DND-41 (cell line): ENCODE measurements around the gene KLF14.

ENCODE experiments used
- ATAC-seq: fragments of 200-7000 bp; cut with Tn5 transposase; 3 replicates; pipeline ENCODE4 v1.9.1; 2021; ENCODE audit warnings: low read depth; ENCODE audit not compliant: insufficient read depth
- DNase-seq: peaks from one replicate; pipeline ENCODE4 v3.0.0-alpha.2; 2020
- H2AFZ ChIP-seq: 2 replicates; pipeline ENCODE4 v1.6.0; 2012; ENCODE audit warnings: low read depth, low read length
- H3K27ac ChIP-seq: 2 replicates; pipeline ENCODE4 v1.5.1; 2012; ENCODE audit warnings: low read length, inconsistent platforms
- H3K27me3 ChIP-seq: fragments of 200-600 bp; sonication (generic); 2 replicates; pipeline ENCODE4 v1.6.0; 2012; ENCODE audit warnings: low read length, mild to moderate bottlenecking, inconsistent platforms; ENCODE audit not compliant: insufficient read depth, poor library complexity
- H3K36me3 ChIP-seq: 2 replicates; pipeline ENCODE4 v1.5.1; 2012; ENCODE audit warnings: low read length, inconsistent platforms; ENCODE audit not compliant: insufficient read depth
- H3K4me1 ChIP-seq: 2 replicates; pipeline ENCODE4 v1.5.1; 2012; ENCODE audit warnings: mild to moderate bottlenecking, low read length; ENCODE audit not compliant: insufficient read depth
- H3K4me2 ChIP-seq: 2 replicates; pipeline ENCODE4 v1.6.0; 2012; ENCODE audit warnings: mild to moderate bottlenecking, moderate library complexity, low read length, inconsistent platforms; ENCODE audit not compliant: insufficient read depth
- H3K4me3 ChIP-seq, 2 experiments: fragments of 200-600 bp in 1 of 2; shearing (Covaris generic) in 1 of 2; 2 replicates each; pipeline ENCODE4 v1.5.1; 2012 to 2016; ENCODE audit warnings: inconsistent platforms in 2 of 2, low read length in 2 of 2, mild to moderate bottlenecking in 2 of 2, low read depth in 1 of 2, moderate library complexity in 1 of 2
- H3K79me2 ChIP-seq: 2 replicates; pipeline ENCODE4 v1.6.0; 2012; ENCODE audit warnings: low read length, inconsistent platforms; ENCODE audit not compliant: insufficient read depth
- H3K9ac ChIP-seq: 2 replicates; pipeline ENCODE4 v1.6.0; 2012; ENCODE audit warnings: low read depth, mild to moderate bottlenecking, inconsistent platforms, low read length, moderate library complexity
- H3K9me3 ChIP-seq: 2 replicates; pipeline ENCODE4 v1.5.1; 2012; ENCODE audit warnings: low read length, moderate library complexity, mild to moderate bottlenecking, inconsistent platforms; ENCODE audit not compliant: insufficient read depth, severe bottlenecking
- H4K20me1 ChIP-seq: 2 replicates; pipeline ENCODE4 v1.6.0; 2012; ENCODE audit warnings: low read length; ENCODE audit not compliant: insufficient read depth
- EZH2 ChIP-seq: IDR thresholded peaks from 3 replicates; pipeline ENCODE4 v1.6.1; 2012; ENCODE audit warnings: borderline replicate concordance, low read depth, mild to moderate bottlenecking, moderate library complexity, low read length, inconsistent platforms; ENCODE audit not compliant: severe bottlenecking
- TF ChIP-seq, protein P1 (sequence below): IDR thresholded peaks from 2 replicates; pipeline ENCODE4 v1.5.1; 2012; ENCODE audit warnings: borderline replicate concordance, low read length, moderate library complexity, mild to moderate bottlenecking; ENCODE audit not compliant: poor library complexity, severe bottlenecking; ENCODE audit errors: extremely low read depth

KLF14 gene

DNA sequence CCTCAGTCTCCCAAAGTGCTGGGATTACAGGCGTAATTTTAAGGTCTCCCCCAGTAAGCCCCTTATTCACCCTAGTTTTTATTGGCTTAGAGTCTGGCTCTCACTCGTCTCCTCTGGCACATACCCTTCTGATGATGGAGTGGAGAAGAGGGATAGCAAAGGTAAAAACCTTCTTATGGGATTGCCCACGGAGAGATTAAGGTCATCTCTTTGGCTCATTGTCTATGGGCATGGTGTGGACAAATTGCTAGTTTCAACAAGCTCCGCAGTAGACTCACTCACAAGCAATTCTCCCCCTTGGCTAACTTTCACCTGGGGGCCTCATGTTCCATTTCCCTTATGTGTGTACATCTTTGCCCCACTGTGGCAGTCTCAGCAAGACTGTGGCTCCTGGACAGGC lies 25.2 kb downstream of the KLF14 start:
- ATAC-seq = no peak
- Histone ChIP-seq H3K27ac (no peak overlapping the region), H3K4me2 (no peak overlapping the region), H3K27me3 (no peaks in the 10 kb centered on the region), H3K4me3 (no peak overlapping the region), H3K9ac (no peak overlapping the region), H4K20me1 (no peaks in the 10 kb centered on the region), H3K4me1 (no peaks in the 10 kb centered on the region), H3K36me3 (no peaks in the 10 kb centered on the region), H3K79me2 (no peaks in the 10 kb centered on the region), H3K9me3 (no peaks in the 10 kb centered on the region), H2AFZ (no peak overlapping the region)
- TF ChIP-seq EZH2 = no peak
- TF ChIP-seq, protein P1, sequence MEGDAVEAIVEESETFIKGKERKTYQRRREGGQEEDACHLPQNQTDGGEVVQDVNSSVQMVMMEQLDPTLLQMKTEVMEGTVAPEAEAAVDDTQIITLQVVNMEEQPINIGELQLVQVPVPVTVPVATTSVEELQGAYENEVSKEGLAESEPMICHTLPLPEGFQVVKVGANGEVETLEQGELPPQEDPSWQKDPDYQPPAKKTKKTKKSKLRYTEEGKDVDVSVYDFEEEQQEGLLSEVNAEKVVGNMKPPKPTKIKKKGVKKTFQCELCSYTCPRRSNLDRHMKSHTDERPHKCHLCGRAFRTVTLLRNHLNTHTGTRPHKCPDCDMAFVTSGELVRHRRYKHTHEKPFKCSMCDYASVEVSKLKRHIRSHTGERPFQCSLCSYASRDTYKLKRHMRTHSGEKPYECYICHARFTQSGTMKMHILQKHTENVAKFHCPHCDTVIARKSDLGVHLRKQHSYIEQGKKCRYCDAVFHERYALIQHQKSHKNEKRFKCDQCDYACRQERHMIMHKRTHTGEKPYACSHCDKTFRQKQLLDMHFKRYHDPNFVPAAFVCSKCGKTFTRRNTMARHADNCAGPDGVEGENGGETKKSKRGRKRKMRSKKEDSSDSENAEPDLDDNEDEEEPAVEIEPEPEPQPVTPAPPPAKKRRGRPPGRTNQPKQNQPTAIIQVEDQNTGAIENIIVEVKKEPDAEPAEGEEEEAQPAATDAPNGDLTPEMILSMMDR = no peak
- no peak for DNase-seq

DNA sequence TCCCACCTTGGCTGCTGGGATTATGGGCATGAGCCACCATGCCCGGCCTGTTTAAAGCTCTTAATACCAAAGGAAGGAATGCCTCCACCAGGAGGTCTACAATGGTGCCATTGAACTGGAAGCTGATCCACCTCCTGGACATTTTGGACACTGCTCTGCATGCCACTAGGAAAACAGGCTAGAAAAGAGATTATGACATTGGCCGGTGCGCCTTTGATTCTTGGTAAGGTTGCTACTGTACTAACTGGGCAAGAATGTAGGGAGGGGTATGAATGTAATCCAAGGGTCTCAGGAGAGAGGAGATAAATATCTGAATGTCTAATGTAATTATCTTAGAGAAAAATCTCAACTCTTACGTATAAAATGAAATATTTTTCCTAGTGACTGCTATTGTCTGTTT lies 26.0 kb downstream of the KLF14 start:
- Histone ChIP-seq H3K9me3 (no peaks in the 10 kb centered on the region), H3K27me3 (no peaks in the 10 kb centered on the region)
- no peak for ATAC-seq

DNA sequence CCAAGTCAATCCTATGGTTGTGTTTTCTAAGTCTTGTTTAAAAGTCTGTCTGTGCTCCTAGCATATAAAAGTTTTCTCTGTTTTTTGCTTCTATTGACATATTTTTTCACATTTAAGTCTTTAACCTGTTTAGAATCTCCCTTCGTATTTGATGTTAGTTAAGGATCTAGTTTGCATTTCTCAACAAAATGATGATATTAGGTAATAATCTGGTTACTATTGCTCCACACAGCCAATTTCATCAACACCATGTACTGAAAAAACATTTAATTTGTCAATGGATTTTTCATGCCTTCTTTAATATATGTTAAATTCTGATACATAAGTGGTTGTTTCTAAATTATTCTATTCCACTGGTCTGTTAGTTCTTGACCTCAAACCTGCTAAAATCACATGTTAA lies 30.2 kb downstream of the KLF14 start:
- DNase-seq = no peak
- H3K79me2 ChIP-seq = no peaks in the 10 kb centered on the region
- H3K9me3 ChIP-seq = no peaks in the 10 kb centered on the region
- ATAC-seq = no peak
- no peak overlapping the region for H3K4me3 ChIP-seq
- no peak overlapping the region for H2AFZ ChIP-seq
- no peak overlapping the region for H3K27ac ChIP-seq
- H3K4me2 ChIP-seq = no peak overlapping the region
- H3K9ac ChIP-seq = no peak overlapping the region
- no peaks in the 10 kb centered on the region for H4K20me1 ChIP-seq
- no peak for TF ChIP-seq EZH2
- TF ChIP-seq, protein P1 = no peak
- no peaks in the 10 kb centered on the region for H3K36me3 ChIP-seq
- H3K4me1 ChIP-seq = no peaks in the 10 kb centered on the region
- no peaks in the 10 kb centered on the region for H3K27me3 ChIP-seq

More for the DNA sequence above, 26.0 kb downstream of the KLF14 start:
- Histone ChIP-seq H3K4me2 (no peak overlapping the region), H3K9ac (no peak overlapping the region), H3K4me1 (no peaks in the 10 kb centered on the region), H3K4me3 (no peak overlapping the region), H3K27ac (no peak overlapping the region), H3K79me2 (no peaks in the 10 kb centered on the region), H2AFZ (no peak overlapping the region), H3K36me3 (no peaks in the 10 kb centered on the region), H4K20me1 (no peaks in the 10 kb centered on the region)
- no peak for DNase-seq
- no peak for TF ChIP-seq EZH2
- TF ChIP-seq, protein P1 = no peak

DNA sequence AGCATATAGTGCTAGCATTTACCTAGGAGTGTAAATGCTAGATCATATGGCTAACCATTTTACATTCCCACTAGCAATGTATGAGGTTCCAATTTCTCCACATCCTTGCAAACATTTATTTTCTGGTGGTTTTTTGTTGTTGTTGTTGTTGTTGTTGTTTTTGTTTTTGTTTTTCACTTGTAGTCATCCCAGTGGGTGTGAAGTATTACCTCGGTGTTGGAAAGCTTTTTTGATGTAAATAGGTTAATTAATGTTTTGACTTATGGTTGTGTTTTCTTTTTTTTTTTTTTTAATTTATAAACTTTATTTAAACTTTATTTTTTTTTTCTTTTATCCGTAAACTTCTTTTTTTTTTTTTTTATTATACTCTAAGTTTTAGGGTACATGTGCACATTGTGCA lies 32.4 kb downstream of the KLF14 start:
- DNase-seq = no peak
- Histone ChIP-seq H3K4me3 (no peak overlapping the region), H2AFZ (no peak overlapping the region), H3K79me2 (no peaks in the 10 kb centered on the region), H3K9ac (no peak overlapping the region), H3K4me2 (no peak overlapping the region), H3K27ac (no peak overlapping the region), H3K4me1 (no peaks in the 10 kb centered on the region), H4K20me1 (no peaks in the 10 kb centered on the region), H3K9me3 (no peaks in the 10 kb centered on the region), H3K36me3 (no peaks in the 10 kb centered on the region), H3K27me3 (no peaks in the 10 kb centered on the region)
- ATAC-seq = no peak
- no peak for TF ChIP-seq EZH2
- TF ChIP-seq, protein P1 = no peak
